HL-60 (cell line): ENCODE measurements around the gene TDRD12.

Source experiments
- CTCF ChIP-seq: IDR thresholded peaks from one replicate; pipeline ENCODE4 v1.5.1; 2011; ENCODE audit warnings: low read length, control low read depth, inconsistent platforms; ENCODE audit not compliant: insufficient read depth
- GABPA ChIP-seq: IDR thresholded peaks from 2 replicates; pipeline ENCODE4 v1.6.1; 2012; ENCODE audit warnings: low read depth
- REST ChIP-seq: IDR thresholded peaks from 2 replicates; pipeline ENCODE4 v1.6.1; 2012; ENCODE audit warnings: low read depth; ENCODE audit not compliant: insufficient replicate concordance
- SPI1 ChIP-seq: IDR thresholded peaks from 2 replicates; pipeline ENCODE4 v1.6.1; 2012; ENCODE audit warnings: low read depth, mild to moderate bottlenecking, borderline replicate concordance

- no peak for TF ChIP-seq CTCF
- no peak for TF ChIP-seq REST
- TF ChIP-seq GABPA = no peak
- TF ChIP-seq SPI1 = no peak
Measured at GRCh38 chr19:32862741-32863140, 143.2 kb downstream of the TDRD12 start.
